Esophagus muscularis mucosa (tissue), 4 donors: ENCODE measurements around the gene SIK2. TPM values are rescaled to one million over a fixed set of nuclear protein-coding genes. Genes with fewer than 3 reads are reported as not detected.

Source experiments
- DNase-seq: peaks from one replicate; pipeline ENCODE4 v3.0.0-alpha.2; 2017; ENCODE audit errors: extremely low spot score
- H3K27ac ChIP-seq, 4 donors: fragments of 200-600 bp; sonication (generic); replicated peaks in 1 of 4; 1 replicate in 3 of 4; 2 replicates in 1 of 4; pipeline ENCODE4 v1.5.1; 2016 to 2019; ENCODE audit warnings: mild to moderate bottlenecking in 1 of 4
- H3K27me3 ChIP-seq, 4 donors: fragments of 200-600 bp; sonication (generic); one replicate each; pipeline versions ENCODE4 v1.5.1 to v1.6.0; 2016 to 2019
- H3K36me3 ChIP-seq, 4 donors: fragments of 200-600 bp; sonication (generic); one replicate each; pipeline ENCODE4 v1.5.1; 2016 to 2019
- H3K4me1 ChIP-seq, 4 donors: fragments of 200-600 bp; sonication (generic); one replicate each; pipeline ENCODE4 v1.5.1; 2016 to 2019
- H3K4me3 ChIP-seq, 4 donors: fragments of 200-600 bp; sonication (generic); 1 replicate in 2 of 4; 2 replicates in 2 of 4; pipeline ENCODE4 v1.5.1; 2016 to 2019; ENCODE audit warnings: mild to moderate bottlenecking in 4 of 4, moderate library complexity in 1 of 4
- H3K9me3 ChIP-seq, 4 donors: fragments of 200-600 bp; sonication (generic); 1 replicate in 3 of 4; 2 replicates in 1 of 4; pipeline ENCODE4 v1.5.1; 2016 to 2019
- EP300 ChIP-seq: sonication (generic); formaldehyde crosslinking; IDR thresholded peaks from one replicate; pipeline ENCODE4 v1.6.1; 2017; ENCODE audit warnings: antibody characterized with exemption
- POLR2A ChIP-seq: fragments of 450-650 bp; IDR thresholded peaks from one replicate; pipeline ENCODE4 v1.6.1; 2017; ENCODE audit warnings: antibody characterized with exemption, moderate library complexity, mild to moderate bottlenecking, low read depth
- POLR2AphosphoS5 ChIP-seq, 2 donors: sonication (generic); formaldehyde crosslinking; IDR thresholded peaks; one replicate each; pipeline ENCODE4 v1.6.1; 2017; ENCODE audit warnings: antibody characterized with exemption in 2 of 2
- WGBS: methylation state at CpG from one replicate; pipeline ENCODE4 v1.1.5; 2018; 5-methylcytosine and 5-hydroxymethylcytosine counted together
- intact Hi-C: fragments of 100-400 bp; cut with DNase I; formaldehyde crosslinking; loops from one replicate; pipeline ENCODE4 v1.15.1; 2023
- total RNA-seq, 4 donors: library from RNA; depleted of rRNA; stranded (reverse); fragments of >200 nt; gene quantifications; one replicate each; pipeline versions ENCODE4 v1.1.0 to v1.2.1, GENCODE V29; 2016
- TF ChIP-seq, protein P1 (sequence below), 3 experiments: fragments of 200-600 bp in 2 of 3; fragments of 450-650 bp in 1 of 3; sonication (generic) in 2 of 3; IDR thresholded peaks; one replicate each; pipeline ENCODE4 v1.5.1; 2017 to 2019; ENCODE audit warnings: antibody characterized with exemption in 3 of 3, mild to moderate bottlenecking in 2 of 3, moderate library complexity in 1 of 3

SIK2 gene
- total RNA-seq, 4 donors from 2014 or later = 14.5 to 22.1 (median 17.4) TPM

- 97% methylated on average over 2 of the region's 2 CpGs for whole genome bisulfite sequencing
- Histone ChIP-seq H3K4me3 (no peak overlapping the region), H3K27me3 (no peaks in the 10 kb centered on the region), H3K27ac (no peak overlapping the region), H3K4me1 (peaks cover 0 to 25% (median 10%) of the 10 kb centered on the region in 4 donors), H3K9me3 (no peaks in the 10 kb centered on the region), H3K36me3 (peaks cover 7 to 29% (median 14%) of the 10 kb centered on the region in 4 donors)
- TF ChIP-seq POLR2AphosphoS5 (IDR thresholded peaks at IDR 0.05) = no peak
- TF ChIP-seq EP300 = no peak
- no peak for TF ChIP-seq POLR2A
- TF ChIP-seq, protein P1, sequence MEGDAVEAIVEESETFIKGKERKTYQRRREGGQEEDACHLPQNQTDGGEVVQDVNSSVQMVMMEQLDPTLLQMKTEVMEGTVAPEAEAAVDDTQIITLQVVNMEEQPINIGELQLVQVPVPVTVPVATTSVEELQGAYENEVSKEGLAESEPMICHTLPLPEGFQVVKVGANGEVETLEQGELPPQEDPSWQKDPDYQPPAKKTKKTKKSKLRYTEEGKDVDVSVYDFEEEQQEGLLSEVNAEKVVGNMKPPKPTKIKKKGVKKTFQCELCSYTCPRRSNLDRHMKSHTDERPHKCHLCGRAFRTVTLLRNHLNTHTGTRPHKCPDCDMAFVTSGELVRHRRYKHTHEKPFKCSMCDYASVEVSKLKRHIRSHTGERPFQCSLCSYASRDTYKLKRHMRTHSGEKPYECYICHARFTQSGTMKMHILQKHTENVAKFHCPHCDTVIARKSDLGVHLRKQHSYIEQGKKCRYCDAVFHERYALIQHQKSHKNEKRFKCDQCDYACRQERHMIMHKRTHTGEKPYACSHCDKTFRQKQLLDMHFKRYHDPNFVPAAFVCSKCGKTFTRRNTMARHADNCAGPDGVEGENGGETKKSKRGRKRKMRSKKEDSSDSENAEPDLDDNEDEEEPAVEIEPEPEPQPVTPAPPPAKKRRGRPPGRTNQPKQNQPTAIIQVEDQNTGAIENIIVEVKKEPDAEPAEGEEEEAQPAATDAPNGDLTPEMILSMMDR (IDR thresholded peaks at IDR 0.05) = no peak
- no peak for DNase-seq
- intact Hi-C loops = no loop called here
These were observed 22.4 kb downstream of the SIK2 start for GRCh38 chr11:111624608-111625007.

DNA sequence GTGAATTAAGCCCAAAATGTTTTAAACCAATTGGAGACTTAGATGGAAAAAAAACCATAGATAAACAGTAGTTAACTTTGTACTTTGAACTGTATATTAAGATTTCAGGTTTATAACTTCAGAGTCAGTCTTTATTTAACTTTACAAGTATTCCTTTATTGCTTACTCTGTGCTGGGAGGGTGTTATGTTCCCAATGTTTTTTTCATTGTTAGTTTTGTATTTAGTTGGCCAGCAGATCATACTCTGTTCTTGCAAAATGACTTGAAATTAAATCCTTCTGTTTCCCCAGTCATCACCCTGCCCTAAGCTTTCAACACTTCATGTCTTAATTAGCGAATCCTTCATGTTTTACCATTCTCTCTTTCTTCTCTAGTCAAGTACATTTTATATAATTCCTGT lies 25.3 kb downstream of the SIK2 start:
- Histone ChIP-seq H3K27ac (no peak overlapping the region), H3K36me3 (peaks cover 0 to 10% (median 6%) of the 10 kb centered on the region in 4 donors), H3K4me1 (peaks cover 0 to 25% (median 14%) of the 10 kb centered on the region in 4 donors), H3K27me3 (no peaks in the 10 kb centered on the region), H3K4me3 (no peak overlapping the region), H3K9me3 (no peaks in the 10 kb centered on the region)
- DNase-seq = no peak
- 91% methylated on average over 1 of the region's 1 CpG for WGBS
- TF ChIP-seq EP300 (no peak), POLR2A (no peak), POLR2AphosphoS5 (IDR thresholded peaks at IDR 0.05) (no peak)
- TF ChIP-seq, protein P1 (IDR thresholded peaks at IDR 0.05) = no peak
- intact Hi-C loops = no loop called here

GRCh38 chr11:111629499-111629898 lies 27.2 kb downstream of the SIK2 start:
- no peak overlapping the region for H3K27ac ChIP-seq
- intact Hi-C loops = no loop called here
- 91% methylated on average over 2 of the region's 2 CpGs for WGBS
- H3K9me3 ChIP-seq = no peaks in the 10 kb centered on the region
- H3K4me3 ChIP-seq = no peak overlapping the region
- H3K4me1 ChIP-seq = peaks cover 14 to 39% (median 27%) of the 10 kb centered on the region in 4 donors
- no peaks in the 10 kb centered on the region for H3K27me3 ChIP-seq
- H3K36me3 ChIP-seq = peaks cover 0 to 5% (median 0%) of the 10 kb centered on the region in 4 donors
- no peak for DNase-seq
- TF ChIP-seq, protein P1 (IDR thresholded peaks at IDR 0.05) = no peak
- TF ChIP-seq POLR2AphosphoS5 (IDR thresholded peaks at IDR 0.05) = no peak
- no peak for TF ChIP-seq POLR2A

DNA sequence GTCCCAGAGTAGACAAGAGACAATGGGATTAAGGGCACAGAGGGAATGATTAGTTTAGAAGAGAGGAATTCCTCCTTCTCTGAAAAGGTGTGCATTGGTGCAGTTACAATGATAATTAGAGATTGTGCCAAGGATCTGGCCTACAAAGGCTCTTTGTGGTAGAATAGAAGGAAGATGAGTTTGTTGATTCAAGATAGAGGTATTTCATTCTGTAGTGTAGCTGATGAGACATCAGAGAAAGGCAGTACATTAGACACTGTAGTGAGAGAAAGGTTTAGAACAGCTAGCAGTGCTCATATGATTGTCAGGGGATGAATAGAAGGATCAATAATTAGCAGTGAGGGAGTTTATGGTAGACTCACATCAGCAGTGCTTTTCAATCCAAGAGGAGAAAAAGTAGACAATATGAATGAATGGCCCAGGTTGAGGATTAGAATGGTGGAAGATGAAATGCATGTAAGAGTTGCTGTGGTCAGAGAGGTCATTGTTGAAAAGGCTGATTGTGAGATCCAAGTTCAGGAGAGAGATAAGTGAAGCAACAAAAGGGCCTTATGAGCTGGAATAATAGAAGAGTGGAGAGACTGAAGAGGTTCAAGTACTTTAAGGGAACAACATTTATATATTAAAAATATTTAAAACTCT lies 28.9 kb downstream of the SIK2 start:
- H3K9me3 ChIP-seq = no peaks in the 10 kb centered on the region
- intact Hi-C loops = no loop called here
- H3K36me3 ChIP-seq = peaks cover 0 to 5% (median 0%) of the 10 kb centered on the region in 4 donors
- peaks cover 27 to 52% (median 40%) of the 10 kb centered on the region in 4 donors for H3K4me1 ChIP-seq
- DNase-seq = no peak
- H3K27ac ChIP-seq = no peak overlapping the region
- H3K4me3 ChIP-seq = no peak overlapping the region
- H3K27me3 ChIP-seq = no peaks in the 10 kb centered on the region
- TF ChIP-seq, protein P1 (IDR thresholded peaks at IDR 0.05) = no peak
- TF ChIP-seq POLR2AphosphoS5 (IDR thresholded peaks at IDR 0.05) (no peak), POLR2A (no peak), EP300 (no peak)

GRCh38 chr11:111631666-111632039 lies 29.4 kb downstream of the SIK2 start:
- no peak for DNase-seq
- peak overlapping the region in 1 of 4 donors; percentile 1 for H3K27ac ChIP-seq
- intact Hi-C loops = no loop called here
- H3K27me3 ChIP-seq = no peaks in the 10 kb centered on the region
- no peaks in the 10 kb centered on the region for H3K9me3 ChIP-seq
- peaks cover 0 to 5% (median 0%) of the 10 kb centered on the region in 4 donors for H3K36me3 ChIP-seq
- no peak overlapping the region for H3K4me3 ChIP-seq
- WGBS = 82% methylated on average over 3 of the region's 3 CpGs
- TF ChIP-seq EP300 = no peak
- no peak for TF ChIP-seq POLR2AphosphoS5 (IDR thresholded peaks at IDR 0.05)
- no peak for TF ChIP-seq POLR2A
- TF ChIP-seq, protein P1 (IDR thresholded peaks at IDR 0.05) = no peak
- peaks cover 31 to 57% (median 45%) of the 10 kb centered on the region in 4 donors for H3K4me1 ChIP-seq
